CD4-positive, alpha-beta T cell treated with Interleukin-12 subunit alpha and Interleukin-12 subunit beta, for 1 hour (primary cell): Measurements from ENCODE around the gene PHPT1.
A peak's percentile ranks its signal among the peaks of the same experiment; 100 is the strongest.
"Not testable (repeated sequence)": the region's sequence is repeated elsewhere in the genome, so short reads cannot be mapped to it uniquely, and the experiment has no call there.

Experiments
- DNase-seq: peaks from one replicate; pipeline ENCODE4 v3.0.0-alpha.2; 2020

The PHPT1 gene

GRCh38 chr9:136861874-136862457 is 12.8 kb downstream of the PHPT1 start:
- no peak for DNase-seq

GRCh38 chr9:136862849-136863622 is 13.8 kb downstream of the PHPT1 start:
- DNase-seq, result no peak

- no peak for DNase-seq
Observed at GRCh38 chr9:136863623-136864273, 14.5 kb downstream of the PHPT1 start.

DNA sequence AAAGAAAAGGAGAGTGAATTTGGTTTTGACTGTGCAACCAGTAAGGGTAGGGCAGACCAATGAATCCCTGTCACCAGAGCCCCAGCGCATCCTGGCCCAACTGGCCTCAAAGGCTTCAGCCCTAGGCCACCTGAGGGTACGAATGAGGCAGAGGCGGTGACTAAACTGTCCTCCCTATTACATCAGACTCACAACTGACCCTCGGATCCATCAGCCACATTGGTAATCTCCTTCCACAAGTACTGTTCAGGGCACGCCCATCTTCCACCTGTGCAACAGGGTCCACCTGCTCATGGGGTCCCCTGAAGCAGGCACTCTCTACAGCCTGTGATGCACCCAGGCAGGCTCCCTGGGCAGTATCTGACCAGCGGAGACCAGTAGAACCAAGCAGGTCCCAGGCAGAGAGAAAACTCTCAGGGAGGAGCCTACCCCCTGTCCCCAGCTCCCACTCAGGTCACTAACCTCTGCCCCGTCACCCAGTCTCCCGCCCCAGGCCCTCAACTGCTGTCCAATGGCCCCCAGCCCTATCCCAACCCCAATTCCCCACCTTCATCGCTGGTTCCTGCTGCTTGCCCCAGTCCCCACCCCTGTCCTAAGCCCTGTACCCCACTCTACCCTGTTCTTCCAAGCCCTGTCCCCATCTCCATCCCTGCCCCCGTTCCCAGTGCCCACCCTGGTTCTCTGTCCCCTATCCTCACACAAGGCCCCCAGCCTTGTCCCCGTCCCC is 16.0 kb downstream of the PHPT1 start:
- no peak for DNase-seq

- DNase-seq, result no peak
Observed at GRCh38 chr9:136865768-136866103, 16.5 kb downstream of the PHPT1 start.

- not testable (repeated sequence) for DNase-seq
Observed at GRCh38 chr9:136866898-136867421, 17.8 kb downstream of the PHPT1 start.

- DNase-seq, result no peak
Observed at GRCh38 chr9:136867480-136867879, 18.3 kb downstream of the PHPT1 start.

- DNase-seq, result no peak
Observed at GRCh38 chr9:136867917-136868316, 18.7 kb downstream of the PHPT1 start.

- no peak for DNase-seq
Observed at GRCh38 chr9:136868644-136869043, 19.4 kb downstream of the PHPT1 start.

DNA sequence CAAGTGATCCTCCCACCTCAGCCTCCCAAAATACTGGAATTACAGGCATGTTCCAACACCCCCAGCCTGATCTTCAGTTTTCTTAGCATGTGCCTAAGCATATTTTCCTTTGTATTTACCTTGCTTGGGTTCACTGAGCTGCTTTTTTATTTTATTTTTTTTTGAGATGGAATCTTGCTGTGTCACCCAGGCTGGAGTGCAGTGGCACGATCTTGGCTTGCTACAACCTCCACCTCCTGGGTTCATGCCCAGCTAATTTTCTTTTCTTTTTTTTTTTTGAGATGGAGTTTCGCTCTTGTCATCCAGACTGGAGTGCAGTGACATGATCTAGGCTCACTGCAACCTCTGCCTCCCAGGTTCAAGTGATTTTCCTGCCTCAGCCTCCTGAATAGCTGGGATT is 20.4 kb downstream of the PHPT1 start:
- DNase-seq, result not testable (repeated sequence)

DNA sequence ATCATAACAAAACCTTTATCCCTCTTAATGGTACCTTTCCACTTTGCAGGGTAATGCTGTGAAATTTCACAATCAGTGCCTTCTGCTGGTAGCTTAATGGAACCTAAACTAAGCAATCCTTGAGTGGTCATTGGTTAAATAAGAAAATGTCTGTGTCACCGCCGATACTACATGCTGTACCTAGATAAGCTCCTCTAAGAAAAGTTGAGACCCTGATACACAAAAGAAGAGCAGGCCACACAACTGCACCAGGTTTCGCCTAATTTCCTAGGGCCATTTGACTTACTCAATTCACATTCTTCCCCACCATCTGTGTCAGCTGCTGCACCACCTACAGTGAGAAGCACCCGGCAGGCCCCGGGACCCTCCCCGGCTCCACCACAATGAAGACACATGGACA is 25.9 kb downstream of the PHPT1 start:
- no peak for DNase-seq

DNA sequence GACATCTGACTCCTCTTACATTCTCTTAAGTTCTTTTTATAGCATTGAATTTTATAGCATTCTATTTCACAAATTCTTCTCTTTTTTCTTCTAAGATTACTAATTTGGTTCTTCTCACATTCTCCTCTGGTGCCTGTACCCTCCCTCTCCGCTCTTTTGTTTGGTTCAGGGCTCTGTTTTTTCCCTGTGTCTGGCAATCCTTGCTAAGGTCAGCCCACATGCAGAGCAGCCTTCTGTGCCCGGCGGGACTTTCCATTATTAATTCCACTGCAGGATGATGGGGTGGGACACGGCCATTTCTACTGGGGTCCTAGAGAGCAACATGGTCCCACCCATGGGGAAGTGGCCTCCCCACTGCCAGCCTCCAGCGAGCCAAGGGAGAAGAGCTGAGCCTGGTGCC is 27.3 kb downstream of the PHPT1 start:
- no peak for DNase-seq

DNA sequence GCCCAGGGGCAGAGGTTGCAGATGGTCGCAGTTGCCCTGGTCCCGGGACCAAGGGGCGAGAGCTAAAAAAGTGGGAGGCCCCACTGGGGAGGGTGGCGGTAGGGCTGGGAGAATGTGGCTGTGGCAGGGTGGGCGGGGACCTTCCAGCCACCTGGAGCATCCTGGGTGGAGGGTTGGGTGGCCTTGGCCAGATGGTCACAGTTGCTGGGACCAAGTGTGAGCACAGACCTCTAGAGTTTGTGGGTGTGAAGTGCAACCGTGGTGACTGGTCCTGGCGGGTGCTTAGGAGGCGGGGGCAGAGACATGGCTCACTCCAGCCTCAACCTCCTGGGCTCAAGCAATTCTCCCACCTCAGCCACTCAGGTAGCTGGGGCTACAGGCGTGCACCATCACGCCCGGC is 31.4 kb downstream of the PHPT1 start:
- no peak for DNase-seq

DNA sequence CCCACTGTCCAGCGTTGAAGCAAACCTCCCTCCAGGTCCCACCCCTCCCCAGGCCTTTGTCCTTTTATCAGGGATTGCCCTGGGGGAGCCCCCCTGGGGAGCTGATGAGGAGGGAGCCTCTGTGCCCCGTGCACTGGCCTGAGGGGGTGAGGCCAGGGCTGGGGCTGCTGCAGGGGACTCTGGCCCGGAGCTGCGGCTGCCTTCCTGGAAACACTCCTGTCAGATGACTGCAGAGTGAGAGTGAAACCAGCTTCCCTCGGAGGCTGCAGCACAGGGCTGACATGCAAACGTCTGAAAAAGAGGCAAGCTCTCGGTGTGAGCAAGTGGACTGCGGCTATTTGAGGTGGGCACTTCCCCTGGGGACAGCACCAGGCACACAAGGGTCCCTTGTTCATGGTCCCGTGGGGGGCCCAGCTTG is 32.5 kb downstream of the PHPT1 start:
- DNase-seq, result peak; percentile 33

GRCh38 chr9:136882109-136882946 is 33.1 kb downstream of the PHPT1 start:
- peak; percentile 91 for DNase-seq

GRCh38 chr9:136882947-136883283 is 33.7 kb downstream of the PHPT1 start:
- not testable (repeated sequence) for DNase-seq

DNA sequence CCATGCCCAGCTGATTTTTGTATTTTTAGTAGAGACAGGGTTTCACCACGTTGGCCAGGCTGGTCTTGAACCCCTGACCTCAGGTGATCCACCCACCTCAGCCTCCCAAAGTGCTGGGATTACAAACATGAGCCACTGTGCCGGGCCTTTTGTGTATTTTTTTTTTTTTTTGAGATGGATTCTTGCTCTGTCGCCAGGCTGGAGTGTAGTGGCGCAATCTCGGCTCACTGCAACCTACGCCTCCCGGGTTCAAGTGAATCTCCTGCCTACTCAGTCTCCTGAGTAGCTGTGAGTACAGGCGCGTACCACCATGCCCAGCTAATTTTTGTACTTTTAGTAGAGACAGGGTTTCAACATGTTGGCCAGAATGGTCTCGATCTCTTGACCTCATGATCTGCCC is 34.5 kb downstream of the PHPT1 start:
- not testable (repeated sequence) for DNase-seq

- peak; percentile 99 for DNase-seq
Observed at GRCh38 chr9:136885950-136886578, 36.9 kb downstream of the PHPT1 start, which contains the start of gene TRAF2. Gene TRAF2, plus strand, starts transcription at chr9:136886516. Its CDS starts 12,225 bp downstream, at chr9:136898741.

DNA sequence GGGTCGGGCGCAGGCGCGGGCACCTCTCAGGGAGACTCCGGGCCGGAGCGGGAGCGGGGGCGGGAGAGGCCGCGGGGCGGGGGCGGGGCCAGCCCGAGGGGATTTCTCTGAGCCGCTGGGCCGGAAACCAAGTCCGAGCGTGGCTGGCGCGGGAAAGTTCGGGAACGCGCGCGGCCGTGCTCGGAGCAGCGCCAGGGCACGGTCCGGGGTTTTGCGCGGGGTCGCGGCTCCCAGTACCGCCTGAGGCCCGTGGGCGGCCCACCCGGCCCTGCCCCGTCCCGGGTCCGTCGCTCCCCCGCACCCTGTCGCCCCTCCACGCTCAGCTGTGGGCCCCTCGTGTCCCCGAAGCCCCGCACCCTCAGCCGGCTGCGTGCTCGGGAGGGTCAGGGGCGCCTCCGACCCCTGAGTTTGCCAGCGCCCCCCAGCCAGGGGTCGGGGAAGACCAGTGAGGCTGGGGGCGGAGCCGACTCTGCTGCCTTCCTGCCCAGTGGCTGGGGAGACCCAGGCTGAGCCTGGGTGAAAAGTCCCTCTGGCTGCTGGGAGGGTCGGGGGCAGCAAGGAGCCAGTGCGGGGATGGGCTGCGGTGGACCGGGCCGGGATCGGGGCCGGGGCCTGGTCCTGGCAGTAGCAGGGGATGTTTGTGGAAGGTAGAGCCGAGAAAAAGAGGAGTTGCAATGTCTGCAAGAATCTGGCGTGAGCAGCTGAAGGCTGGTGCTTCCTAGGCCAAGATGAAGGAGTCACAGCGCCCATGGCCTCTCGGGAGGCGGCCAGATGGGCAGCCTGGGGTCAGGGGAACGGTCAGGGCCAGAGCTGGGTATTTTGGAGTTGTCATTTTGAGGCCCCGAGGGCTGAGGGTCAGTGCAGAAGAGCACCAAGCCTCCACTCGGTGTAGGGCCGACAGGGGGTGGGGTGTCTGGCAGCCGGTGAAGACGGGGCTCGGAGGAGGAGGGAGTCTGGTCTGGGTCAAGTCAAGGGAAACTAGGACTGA is 37.7 kb downstream of the PHPT1 start:
- DNase-seq, result peak; percentile 85

GRCh38 chr9:136888454-136888853 is 39.2 kb downstream of the PHPT1 start:
- DNase-seq, result no peak

GRCh38 chr9:136889858-136890257 is 40.6 kb downstream of the PHPT1 start:
- DNase-seq, result no peak
